CD4-positive, alpha-beta T cell (primary cell): ENCODE results near the gene NOD1. TPM values are rescaled to one million over a fixed set of nuclear protein-coding genes. Genes with fewer than 3 reads are reported as not detected.

Experiments used
- ATAC-seq: fragments of 200-7000 bp; cut with Tn5 transposase; one replicate; pipeline ENCODE4 v1.10.0; 2022; ENCODE audit warnings: mild to moderate bottlenecking; ENCODE audit not compliant: poor library complexity
- CTCF ChIA-PET: fragments of 350-600 bp; sonication (Branson Sonifier 250); formaldehyde crosslinking; loops from one replicate; lab custom pipeline; 2021; ENCODE audit warnings: antibody characterized with exemption, inconsistent platforms; lab: Charles Lee
- POLR2A ChIA-PET: fragments of 350-600 bp; sonication (Branson Sonifier 250); formaldehyde crosslinking; loops from one replicate; lab custom pipeline; 2021; ENCODE audit warnings: antibody characterized with exemption, inconsistent platforms; lab: Charles Lee
- DNase-seq, 14 experiments: peaks; one replicate each; pipeline ENCODE4 v3.0.0-alpha.2; 2013 to 2020; ENCODE audit warnings: mixed read lengths in 2 of 14
- H3K27ac ChIP-seq, 2 donors: one replicate each; pipeline versions ENCODE4 v1.5.1 to v1.7.0; 2013; ENCODE audit warnings: low read length in 2 of 2, low read depth in 1 of 2, mild to moderate bottlenecking in 1 of 2
- H3K27me3 ChIP-seq, 2 experiments: 1 replicate in 1 of 2; 2 replicates in 1 of 2; pipeline versions ENCODE4 v1.6.1 to v1.7.0; 2013; ENCODE audit warnings: low read length in 2 of 2, control low read depth in 1 of 2, mild to moderate bottlenecking in 1 of 2, moderate library complexity in 1 of 2; ENCODE audit not compliant: insufficient read depth in 2 of 2, control insufficient read depth in 1 of 2
- H3K36me3 ChIP-seq: one replicate; pipeline ENCODE4 v1.6.1; 2013; ENCODE audit warnings: low read length, control low read depth; ENCODE audit not compliant: insufficient read depth
- H3K4me1 ChIP-seq: one replicate; pipeline ENCODE4 v1.6.1; 2013; ENCODE audit warnings: low read length, control low read depth; ENCODE audit not compliant: insufficient read depth
- H3K4me3 ChIP-seq: one replicate; pipeline ENCODE4 v1.5.1; 2013; ENCODE audit warnings: mild to moderate bottlenecking, low read length, moderate library complexity
- H3K9me3 ChIP-seq, 2 experiments: 1 replicate in 1 of 2; 2 replicates in 1 of 2; pipeline versions ENCODE4 v1.6.1 to v1.7.0; 2013; ENCODE audit warnings: low read length in 2 of 2, mild to moderate bottlenecking in 2 of 2, control low read depth in 1 of 2, moderate library complexity in 1 of 2; ENCODE audit not compliant: control insufficient read depth in 1 of 2, insufficient read depth in 1 of 2
- H3K27ac Mint-ChIP-seq: one replicate; pipeline ENCODE4 v1.8.0; 2020; ENCODE audit warnings: mixed read lengths
- H3K27me3 Mint-ChIP-seq: one replicate; pipeline ENCODE4 v1.8.0; 2021; ENCODE audit warnings: mixed read lengths
- H3K36me3 Mint-ChIP-seq: one replicate; pipeline ENCODE4 v1.8.0; 2021; ENCODE audit warnings: low read depth, mixed read lengths
- H3K4me1 Mint-ChIP-seq: one replicate; pipeline ENCODE4 v1.8.0; 2021; ENCODE audit warnings: low read depth, mixed read lengths
- H3K4me3 Mint-ChIP-seq: one replicate; pipeline ENCODE4 v1.8.0; 2020; ENCODE audit warnings: mild to moderate bottlenecking, mixed read lengths
- H3K9me3 Mint-ChIP-seq: one replicate; pipeline ENCODE4 v1.8.0; 2020; ENCODE audit warnings: mixed read lengths
- CTCF ChIP-seq: fragments of 200-600 bp; IDR thresholded peaks from one replicate; pipeline ENCODE4 v1.8.0; 2022; ENCODE audit warnings: antibody characterized with exemption, mild to moderate bottlenecking
- intact Hi-C, 2 experiments: fragments of 100-400 bp; cut with DNase I in 1 of 2; cut with micrococcal nuclease in 1 of 2; formaldehyde crosslinking; loops; one replicate each; pipeline versions ENCODE4 v1.15.1 to v1.9.0; 2023 to 2025; cut with DNase I, micrococcal nuclease
- total RNA-seq, 174 experiments: library from RNA in 2 of 174; stranded (reverse) in 2 of 174; gene quantifications; one replicate each; pipeline ENCODE4 v1.2.3 and lab custom pipeline; 2021 to 2026

Gene NOD1
- total RNA-seq, 2 experiments from 2014 or later = 11.6 to 12.6 TPM

GRCh38 chr7:30468041-30468440 is 10.5 kb downstream of the NOD1 start:
- ATAC-seq (no peak), DNase-seq (no peak)
- Mint-ChIP-seq H3K4me3 (no peak overlapping the region), H3K27me3 (no peaks in the 10 kb centered on the region), H3K9me3 (no peaks in the 10 kb centered on the region), H3K4me1 (peaks cover 70% of the 10 kb centered on the region), H3K36me3 (peaks cover 15% of the 10 kb centered on the region), H3K27ac (no peak overlapping the region)
- CTCF ChIA-PET = no interaction called here
- Histone ChIP-seq H3K4me3 (no peak overlapping the region), H3K4me1 (peaks cover 46% of the 10 kb centered on the region), H3K9me3 (no peaks in the 10 kb centered on the region), H3K36me3 (no peaks in the 10 kb centered on the region), H3K27ac (no peak overlapping the region), H3K27me3 (no peaks in the 10 kb centered on the region)
- intact Hi-C loops = loop anchor here in 1 of 2 experiments (5.0 kb wide), 2 partner anchors 101 to 196 kb away; no protein-coding TSS in a partner anchor
- POLR2A ChIA-PET = no interaction called here
- no peak for TF ChIP-seq CTCF

- Histone ChIP-seq H3K27ac (no peak overlapping the region), H3K4me3 (no peak overlapping the region), H3K9me3 (no peaks in the 10 kb centered on the region), H3K4me1 (peaks cover 40% of the 10 kb centered on the region), H3K36me3 (no peaks in the 10 kb centered on the region), H3K27me3 (no peaks in the 10 kb centered on the region)
- intact Hi-C loops = loop anchor here in 1 of 2 experiments (5.0 kb wide), 2 partner anchors 100 to 195 kb away; no protein-coding TSS in a partner anchor
- TF ChIP-seq CTCF = no peak
- Mint-ChIP-seq H3K4me1 (peaks cover 62% of the 10 kb centered on the region), H3K27ac (no peak overlapping the region), H3K4me3 (no peak overlapping the region), H3K9me3 (no peaks in the 10 kb centered on the region), H3K27me3 (no peaks in the 10 kb centered on the region), H3K36me3 (peaks cover 12% of the 10 kb centered on the region)
- CTCF ChIA-PET = no interaction called here
- ATAC-seq (no peak), DNase-seq (no peak)
- POLR2A ChIA-PET = no interaction called here
These were observed 11.3 kb downstream of the NOD1 start for GRCh38 chr7:30467271-30467670.

DNA sequence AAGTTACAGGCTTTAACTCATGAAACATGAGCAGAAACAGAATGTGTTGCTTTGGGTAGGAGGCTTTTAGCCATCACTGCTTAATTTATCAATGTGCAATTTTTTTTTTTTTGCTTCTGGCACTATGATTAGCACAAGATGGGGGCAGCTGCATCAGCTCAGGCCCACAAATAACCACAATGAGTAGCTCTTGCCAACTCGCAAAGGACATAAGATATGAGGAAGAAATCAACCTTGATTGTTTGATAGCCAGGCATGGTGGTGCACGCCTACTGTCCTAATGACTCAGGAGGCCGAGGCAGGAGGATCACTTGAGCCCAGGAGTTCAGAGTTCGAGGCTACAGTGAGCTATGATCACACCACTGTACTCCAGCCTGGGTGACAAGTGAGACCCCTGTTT is 12.3 kb downstream of the NOD1 start:
- POLR2A ChIA-PET = interaction anchor here (1.4 kb wide), 1 partner anchor 12 kb away, joined by 5 read pairs; the partner anchor contains the start of gene NOD1
- no peak for DNase-seq
- Mint-ChIP-seq H3K4me1 (peaks cover 52% of the 10 kb centered on the region), H3K27me3 (no peaks in the 10 kb centered on the region), H3K36me3 (peaks cover 9% of the 10 kb centered on the region), H3K27ac (no peak overlapping the region), H3K9me3 (no peaks in the 10 kb centered on the region), H3K4me3 (no peak overlapping the region)
- CTCF ChIA-PET = no interaction called here
- peaks cover 30% of the 10 kb centered on the region for H3K4me1 ChIP-seq
- H3K27ac ChIP-seq = no peak overlapping the region
- no peaks in the 10 kb centered on the region for H3K36me3 ChIP-seq
- no peak for ATAC-seq
- H3K4me3 ChIP-seq = no peak overlapping the region
- no peak for TF ChIP-seq CTCF
- intact Hi-C loops = loop anchor here in 1 of 2 experiments (5.0 kb wide), 2 partner anchors 99 to 194 kb away; no protein-coding TSS in a partner anchor
- H3K27me3 ChIP-seq = no peaks in the 10 kb centered on the region
- no peaks in the 10 kb centered on the region for H3K9me3 ChIP-seq
